Measurements from ENCODE around the gene UNC80.

DNA sequence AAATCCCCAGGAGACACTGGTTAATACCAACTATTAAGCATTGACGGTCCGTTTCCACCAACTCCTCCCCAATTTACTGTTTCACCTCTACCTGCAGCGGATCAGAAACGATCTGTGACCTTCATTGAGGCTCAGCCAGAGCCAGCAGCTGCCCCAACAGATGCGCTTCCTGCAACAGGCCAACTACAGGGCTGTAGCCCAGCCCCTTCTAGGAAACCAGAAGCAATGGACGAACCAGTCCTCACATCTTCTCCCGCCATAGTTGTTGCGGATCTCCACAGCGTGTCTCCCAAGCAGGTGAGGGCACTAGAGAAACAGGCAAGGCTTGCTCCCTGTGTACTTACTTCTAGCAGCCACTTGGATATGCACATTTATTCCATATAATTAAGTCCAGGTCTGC, 222.3 kb downstream of the UNC80 start:
- no peak for TF ChIP-seq POLR2A (IDR thresholded peaks at IDR 0.05)
- TF ChIP-seq, protein P1, sequence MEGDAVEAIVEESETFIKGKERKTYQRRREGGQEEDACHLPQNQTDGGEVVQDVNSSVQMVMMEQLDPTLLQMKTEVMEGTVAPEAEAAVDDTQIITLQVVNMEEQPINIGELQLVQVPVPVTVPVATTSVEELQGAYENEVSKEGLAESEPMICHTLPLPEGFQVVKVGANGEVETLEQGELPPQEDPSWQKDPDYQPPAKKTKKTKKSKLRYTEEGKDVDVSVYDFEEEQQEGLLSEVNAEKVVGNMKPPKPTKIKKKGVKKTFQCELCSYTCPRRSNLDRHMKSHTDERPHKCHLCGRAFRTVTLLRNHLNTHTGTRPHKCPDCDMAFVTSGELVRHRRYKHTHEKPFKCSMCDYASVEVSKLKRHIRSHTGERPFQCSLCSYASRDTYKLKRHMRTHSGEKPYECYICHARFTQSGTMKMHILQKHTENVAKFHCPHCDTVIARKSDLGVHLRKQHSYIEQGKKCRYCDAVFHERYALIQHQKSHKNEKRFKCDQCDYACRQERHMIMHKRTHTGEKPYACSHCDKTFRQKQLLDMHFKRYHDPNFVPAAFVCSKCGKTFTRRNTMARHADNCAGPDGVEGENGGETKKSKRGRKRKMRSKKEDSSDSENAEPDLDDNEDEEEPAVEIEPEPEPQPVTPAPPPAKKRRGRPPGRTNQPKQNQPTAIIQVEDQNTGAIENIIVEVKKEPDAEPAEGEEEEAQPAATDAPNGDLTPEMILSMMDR (IDR thresholded peaks at IDR 0.05) = no peak
